Sigmoid colon (tissue), 4 donors: ENCODE measurements around the gene GRIK4.

Source experiments
- CTCF ChIP-seq, 4 experiments: fragments of 450-650 bp in 3 of 4; fragments of 200-600 bp in 1 of 4; IDR thresholded peaks; one replicate each; pipeline ENCODE4 v1.5.1; 2016 to 2019; ENCODE audit warnings: antibody characterized with exemption in 4 of 4, mild to moderate bottlenecking in 3 of 4, moderate library complexity in 2 of 4
- EP300 ChIP-seq, 4 donors: sonication (generic); formaldehyde crosslinking; IDR thresholded peaks; one replicate each; pipeline ENCODE4 v1.6.1; 2017; ENCODE audit warnings: antibody characterized with exemption in 4 of 4
- POLR2A ChIP-seq, 2 donors: fragments of 450-650 bp; IDR thresholded peaks; one replicate each; pipeline ENCODE4 v1.6.1; 2016; ENCODE audit warnings: antibody characterized with exemption in 2 of 2, mild to moderate bottlenecking in 2 of 2, moderate library complexity in 2 of 2
- POLR2AphosphoS5 ChIP-seq, 4 donors: sonication (generic); formaldehyde crosslinking; IDR thresholded peaks; one replicate each; pipeline ENCODE4 v1.6.1; 2017; ENCODE audit warnings: antibody characterized with exemption in 4 of 4

- TF ChIP-seq CTCF (IDR thresholded peaks at IDR 0.05) = no peak
- no peak for TF ChIP-seq EP300 (IDR thresholded peaks at IDR 0.05)
- no peak for TF ChIP-seq POLR2A (IDR thresholded peaks at IDR 0.05)
- no peak for TF ChIP-seq POLR2AphosphoS5 (IDR thresholded peaks at IDR 0.05)
These were observed 323.2 kb downstream of the GRIK4 start for GRCh38 chr11:120834686-120835210.
